BJ (cell line): ENCODE results near the gene B4GALNT3. TPM values are rescaled to one million over a fixed set of nuclear protein-coding genes. Genes with fewer than 3 reads are reported as not detected.

Source experiments
- CTCF ChIA-PET: fragments of 350-600 bp; formaldehyde crosslinking; extraction: SDS; loops from one replicate; lab custom pipeline; 2021; ENCODE audit warnings: antibody characterized with exemption, inconsistent platforms; lab: Yijun Ruan, JAX
- POLR2A ChIA-PET: fragments of 300-600 bp; sonication (Branson Sonifier 250); formaldehyde crosslinking; extraction: SDS; loops from one replicate; lab custom pipeline; 2021; ENCODE audit warnings: antibody characterized with exemption; lab: Charles Lee
- DNase-seq: peaks from one replicate; pipeline ENCODE4 v3.0.0-alpha.2; 2011; ENCODE audit warnings: low read depth
- H3K27me3 ChIP-seq: 2 replicates; pipeline ENCODE4 v1.6.0; 2011; ENCODE audit warnings: low read length; ENCODE audit not compliant: control insufficient read depth, insufficient read depth
- H3K36me3 ChIP-seq: 2 replicates; pipeline ENCODE4 v1.5.1; 2011; ENCODE audit warnings: low read length; ENCODE audit not compliant: control insufficient read depth, insufficient read depth
- H3K4me3 ChIP-seq: 2 replicates; pipeline ENCODE4 v1.5.1; 2011; ENCODE audit warnings: low read depth, mild to moderate bottlenecking, control low read depth, low read length
- polyA plus RNA-seq: library from polyadenylated mRNA; depleted of rRNA; stranded (reverse); fragments of >200 nt; gene quantifications from 2 replicates; pipeline ENCODE4 v1.2.3, GENCODE V29; 2011
- TF ChIP-seq, protein P1 (sequence below): IDR thresholded peaks from 2 replicates; pipeline ENCODE4 v1.5.1; 2011; ENCODE audit warnings: low read depth, mild to moderate bottlenecking, control low read depth, inconsistent platforms, low read length, moderate library complexity; ENCODE audit not compliant: insufficient read depth

B4GALNT3 gene
- polyA plus RNA-seq, 1 experiment: not detected

DNA sequence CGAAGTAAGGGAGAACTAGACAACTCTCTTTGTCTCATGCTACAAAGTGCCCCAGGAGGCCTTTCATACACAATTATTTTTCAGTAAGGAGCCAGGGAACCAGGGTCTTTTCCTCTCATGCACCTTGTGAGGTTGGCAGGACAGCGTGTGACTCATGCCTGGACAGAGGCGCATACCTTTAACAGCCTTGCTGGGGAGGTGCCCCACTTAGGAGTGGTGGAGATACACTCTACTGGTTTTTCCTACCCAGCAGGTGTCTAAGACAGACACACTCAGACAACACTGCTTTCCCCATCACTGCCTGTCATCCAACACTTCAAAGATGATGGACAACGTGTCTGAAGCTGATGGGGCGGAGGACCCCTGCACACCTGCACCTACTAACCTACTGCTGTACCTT, 49.1 kb downstream of the B4GALNT3 start:
- TF ChIP-seq, protein P1, sequence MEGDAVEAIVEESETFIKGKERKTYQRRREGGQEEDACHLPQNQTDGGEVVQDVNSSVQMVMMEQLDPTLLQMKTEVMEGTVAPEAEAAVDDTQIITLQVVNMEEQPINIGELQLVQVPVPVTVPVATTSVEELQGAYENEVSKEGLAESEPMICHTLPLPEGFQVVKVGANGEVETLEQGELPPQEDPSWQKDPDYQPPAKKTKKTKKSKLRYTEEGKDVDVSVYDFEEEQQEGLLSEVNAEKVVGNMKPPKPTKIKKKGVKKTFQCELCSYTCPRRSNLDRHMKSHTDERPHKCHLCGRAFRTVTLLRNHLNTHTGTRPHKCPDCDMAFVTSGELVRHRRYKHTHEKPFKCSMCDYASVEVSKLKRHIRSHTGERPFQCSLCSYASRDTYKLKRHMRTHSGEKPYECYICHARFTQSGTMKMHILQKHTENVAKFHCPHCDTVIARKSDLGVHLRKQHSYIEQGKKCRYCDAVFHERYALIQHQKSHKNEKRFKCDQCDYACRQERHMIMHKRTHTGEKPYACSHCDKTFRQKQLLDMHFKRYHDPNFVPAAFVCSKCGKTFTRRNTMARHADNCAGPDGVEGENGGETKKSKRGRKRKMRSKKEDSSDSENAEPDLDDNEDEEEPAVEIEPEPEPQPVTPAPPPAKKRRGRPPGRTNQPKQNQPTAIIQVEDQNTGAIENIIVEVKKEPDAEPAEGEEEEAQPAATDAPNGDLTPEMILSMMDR: no peak
- H3K27me3 ChIP-seq: no peaks in the 10 kb centered on the region
- ChIA-PET CTCF (interaction anchor here (0.6 to 0.7 kb wide), 2 partner anchors 13 to 61 kb away, joined by 3 to 4 read pairs; no protein-coding TSS in a partner anchor), POLR2A (no interaction called here)
- DNase-seq: no peak
- no peak overlapping the region for H3K4me3 ChIP-seq
- H3K36me3 ChIP-seq: no peaks in the 10 kb centered on the region

DNA sequence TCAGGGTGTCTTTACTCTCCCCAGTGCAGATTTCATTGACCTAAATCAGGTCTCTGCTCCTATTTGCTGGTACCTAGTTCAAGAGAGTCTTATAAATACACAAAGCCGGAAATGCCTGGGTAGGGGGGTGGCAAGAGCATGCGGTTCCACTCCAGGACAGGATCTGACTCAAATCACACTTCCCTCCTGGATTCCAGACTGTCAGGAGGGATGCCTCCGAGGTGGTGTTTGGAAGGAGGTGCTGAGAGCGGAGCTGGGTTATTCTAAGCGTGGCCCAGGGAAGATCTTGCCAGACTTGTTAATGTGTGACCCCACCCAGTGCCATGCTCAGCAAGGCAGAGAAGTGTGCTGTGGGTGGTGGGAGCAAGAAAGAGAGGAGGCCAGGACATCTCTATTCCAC, 49.8 kb downstream of the B4GALNT3 start:
- Histone ChIP-seq H3K4me3 (no peak overlapping the region), H3K27me3 (no peaks in the 10 kb centered on the region), H3K36me3 (no peaks in the 10 kb centered on the region)
- DNase-seq: no peak
- TF ChIP-seq, protein P1: no peak
- POLR2A ChIA-PET: no interaction called here
- CTCF ChIA-PET: interaction anchor here (0.6 to 1.4 kb wide), 2 partner anchors 38 to 67 kb away, joined by 3 to 4 read pairs; no protein-coding TSS in a partner anchor

DNA sequence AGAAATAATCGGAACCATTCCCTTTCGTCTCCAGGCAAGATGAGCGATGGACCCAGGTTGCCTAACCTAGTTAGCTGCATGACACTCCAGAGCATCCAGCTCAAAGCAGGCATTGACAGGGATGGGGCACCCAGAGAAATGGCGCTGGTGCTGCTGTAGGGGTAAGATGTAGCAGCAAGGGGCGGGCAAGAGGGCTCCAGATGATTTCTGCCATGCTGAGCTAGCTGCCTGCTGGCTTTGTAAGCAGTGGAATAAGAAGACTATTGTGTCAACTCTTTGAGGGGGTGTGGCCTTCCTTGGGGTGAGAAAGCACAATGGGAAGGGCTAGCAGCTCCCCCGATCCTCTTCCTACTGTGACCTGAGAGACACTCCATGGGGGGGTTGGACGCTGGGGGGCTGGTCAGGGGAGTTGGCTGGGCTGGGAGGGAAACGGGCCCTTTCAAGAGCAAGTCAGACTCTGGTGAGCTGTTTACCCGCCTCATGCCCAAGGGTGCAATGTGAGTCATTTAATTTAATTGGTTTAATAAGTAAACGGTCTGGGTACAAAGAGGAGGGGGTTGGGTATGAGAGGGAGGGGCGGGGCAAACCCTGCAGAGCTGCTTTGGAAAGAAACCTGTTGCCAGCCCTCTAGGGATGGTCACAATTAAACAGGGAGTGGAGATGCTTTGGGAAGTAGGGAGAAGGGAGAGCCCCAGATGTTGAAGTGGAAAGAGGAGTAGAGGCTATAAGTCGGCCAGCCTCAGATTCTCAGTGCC, 50.5 kb downstream of the B4GALNT3 start:
- no peak for DNase-seq
- POLR2A ChIA-PET: interaction anchor here (0.8 kb wide), 1 partner anchor 22 kb away, joined by 11 read pairs; no protein-coding TSS in a partner anchor
- Histone ChIP-seq H3K4me3 (no peak overlapping the region), H3K27me3 (no peaks in the 10 kb centered on the region), H3K36me3 (no peaks in the 10 kb centered on the region)
- CTCF ChIA-PET: interaction anchor here (1.4 kb wide), 1 partner anchor 37 kb away, joined by 3 read pairs; no protein-coding TSS in a partner anchor
- TF ChIP-seq, protein P1: no peak

DNA sequence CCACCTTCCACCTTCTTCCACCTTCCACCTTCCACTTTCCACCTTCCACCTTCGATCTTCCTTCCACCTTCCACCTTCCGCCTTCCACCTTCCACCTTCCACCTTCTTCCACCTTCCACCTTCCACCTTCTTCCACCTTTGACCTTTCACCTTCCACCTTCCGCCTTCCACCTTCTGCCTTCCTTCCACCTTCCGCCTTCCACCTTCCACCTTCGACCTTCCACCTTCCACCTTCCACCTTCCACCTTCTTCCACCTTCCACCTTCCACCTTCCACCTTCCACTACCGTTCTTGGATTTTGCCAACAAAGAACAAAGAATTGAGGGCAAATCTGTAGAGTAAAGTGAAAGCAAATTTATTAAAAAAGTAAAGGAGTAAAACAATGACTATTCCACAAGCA, 53.2 kb downstream of the B4GALNT3 start:
- Histone ChIP-seq H3K4me3 (no peak overlapping the region), H3K27me3 (peaks cover 5% of the 10 kb centered on the region), H3K36me3 (no peaks in the 10 kb centered on the region)
- CTCF ChIA-PET: no interaction called here
- POLR2A ChIA-PET: no interaction called here
- DNase-seq: no peak
- TF ChIP-seq, protein P1: no peak

DNA sequence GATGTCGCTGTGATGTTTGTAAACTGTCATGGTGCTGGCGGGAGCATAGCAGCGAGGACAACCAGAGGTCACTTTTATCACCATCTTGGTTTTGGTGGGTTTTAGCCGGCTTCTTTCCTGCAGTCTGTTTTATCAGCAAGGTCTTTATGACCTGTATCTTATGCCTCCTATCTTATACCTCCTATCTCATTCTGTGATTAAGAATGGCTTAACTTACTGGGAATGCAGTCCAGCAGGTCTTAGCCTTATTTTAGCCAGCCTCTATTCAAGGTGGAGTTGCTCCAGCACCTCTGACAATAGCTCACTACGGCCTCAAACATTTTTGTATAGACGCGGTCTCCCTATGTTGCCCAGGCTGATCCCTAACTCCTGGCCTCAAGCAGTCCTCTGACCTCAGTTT, 53.7 kb downstream of the B4GALNT3 start:
- Histone ChIP-seq H3K36me3 (no peaks in the 10 kb centered on the region), H3K4me3 (no peak overlapping the region), H3K27me3 (peaks cover 5% of the 10 kb centered on the region)
- ChIA-PET POLR2A (no interaction called here), CTCF (no interaction called here)
- TF ChIP-seq, protein P1: no peak
- no peak for DNase-seq
